Measurements from ENCODE around the gene CLMP. TPM values are rescaled to one million over a fixed set of nuclear protein-coding genes. Genes with fewer than 3 reads are reported as not detected.

The CLMP gene
- total and polyA plus RNA-seq, 2 donors (not counting 1 experiment from before 2014, with no cell fraction given), result 0.01 TPM; not detected in 1

- Histone ChIP-seq H3K4me1 (ENCODE audit: control insufficient read depth in 2 of 2, insufficient read depth in 2 of 2, low read length in 2 of 2) (peaks cover 6 to 14% of the 10 kb centered on the region in 2 donors), H3K9me3 (ENCODE audit: control extremely low read depth in 1 of 3, control insufficient read depth in 2 of 3, insufficient read depth in 1 of 3, low read length in 2 of 3) (no peaks in the 10 kb centered on the region), H3K79me2 (ENCODE audit: control insufficient read depth, insufficient read depth, low read length) (no peaks in the 10 kb centered on the region), H3K4me3 (ENCODE audit: control extremely low read depth in 1 of 5, extremely low read depth in 1 of 5, insufficient read depth in 1 of 5, low read depth in 2 of 5, low read length in 4 of 5) (no peak overlapping the region), H3K27me3 (replicated peaks in 1 of 4; ENCODE audit: control extremely low read depth in 1 of 4, control insufficient read depth in 3 of 4, insufficient read depth in 4 of 4, low read length in 3 of 4) (peaks cover 0 to 37% (median 21%) of the 10 kb centered on the region in 4 experiments), H3K4me2 (replicated peaks; ENCODE audit: low read depth, low read length, poor library complexity, severe bottlenecking) (no peak overlapping the region), H3K36me3 (replicated peaks in 1 of 2; ENCODE audit: control extremely low read depth in 1 of 2, control insufficient read depth in 1 of 2, extremely low read depth in 1 of 2, insufficient read depth in 2 of 2, low read length in 1 of 2) (no peaks in the 10 kb centered on the region), H4K20me1 (ENCODE audit: control insufficient read depth, insufficient read depth, low read length, poor library complexity, severe bottlenecking) (no peaks in the 10 kb centered on the region), H2AFZ (ENCODE audit: insufficient read depth, low read depth, low read length, poor library complexity, severe bottlenecking) (no peak overlapping the region), H3K9ac (ENCODE audit: low read length) (no peak overlapping the region), H3K27ac (ENCODE audit: low read length in 2 of 2) (no peak overlapping the region)
- ChIA-PET CTCF (no interaction called here), POLR2A (no interaction called here)
- Mint-ChIP-seq H3K4me3 (no peak overlapping the region), H3K9me3 (ENCODE audit: insufficient read depth) (no peaks in the 10 kb centered on the region), H3K4me1 (peaks cover 7% of the 10 kb centered on the region), H3K27ac (no peak overlapping the region), H3K27me3 (peaks cover 61% of the 10 kb centered on the region)
- intact Hi-C loops (cut with micrococcal nuclease), result no loop called here
- TF ChIP-seq CTCF (IDR thresholded peaks at IDR 0.05), result no peak
- TF ChIP-seq EZH2 (IDR thresholded peaks at IDR 0.05; ENCODE audit: borderline replicate concordance, insufficient read depth, low read depth, low read length, poor library complexity, severe bottlenecking), result no peak
- ATAC-seq (ENCODE audit: low read depth) (no peak), DNase-seq (no peak)
- 70% methylated on average over 2 of the region's 4 CpGs for WGBS (ENCODE audit: insufficient coverage)
These were observed 2.7 kb upstream of the CLMP start for GRCh38 chr11:123197711-123198110.

- intact Hi-C loops (cut with micrococcal nuclease), result no loop called here
- DNase-seq, result no peak
- Histone ChIP-seq H3K9me3 (ENCODE audit: control extremely low read depth in 1 of 3, control insufficient read depth in 2 of 3, insufficient read depth in 1 of 3, low read length in 2 of 3) (no peaks in the 10 kb centered on the region), H3K4me2 (replicated peaks; ENCODE audit: low read depth, low read length, poor library complexity, severe bottlenecking) (peak overlapping the region; percentile 47), H3K4me1 (ENCODE audit: control insufficient read depth in 2 of 2, insufficient read depth in 2 of 2, low read length in 2 of 2) (peaks cover 6 to 14% of the 10 kb centered on the region in 2 donors), H3K27ac (ENCODE audit: low read length in 2 of 2) (no peak overlapping the region), H3K79me2 (ENCODE audit: control insufficient read depth, insufficient read depth, low read length) (no peaks in the 10 kb centered on the region), H3K9ac (ENCODE audit: low read length) (no peak overlapping the region), H3K4me3 (ENCODE audit: control extremely low read depth in 1 of 5, extremely low read depth in 1 of 5, insufficient read depth in 1 of 5, low read depth in 2 of 5, low read length in 4 of 5) (no peak overlapping the region), H3K27me3 (replicated peaks in 1 of 4; ENCODE audit: control extremely low read depth in 1 of 4, control insufficient read depth in 3 of 4, insufficient read depth in 4 of 4, low read length in 3 of 4) (peaks cover 0 to 40% (median 24%) of the 10 kb centered on the region in 4 experiments), H4K20me1 (ENCODE audit: control insufficient read depth, insufficient read depth, low read length, poor library complexity, severe bottlenecking) (no peaks in the 10 kb centered on the region), H2AFZ (ENCODE audit: insufficient read depth, low read depth, low read length, poor library complexity, severe bottlenecking) (peak overlapping the region; percentile 46), H3K36me3 (replicated peaks in 1 of 2; ENCODE audit: control extremely low read depth in 1 of 2, control insufficient read depth in 1 of 2, extremely low read depth in 1 of 2, insufficient read depth in 2 of 2, low read length in 1 of 2) (no peaks in the 10 kb centered on the region)
- no peaks in the 10 kb centered on the region for H3K9me3 Mint-ChIP-seq (ENCODE audit: insufficient read depth)
- no peak for ATAC-seq (ENCODE audit: low read depth)
- H3K27ac Mint-ChIP-seq, result no peak overlapping the region
- WGBS (ENCODE audit: insufficient coverage), result 16% methylated on average over 34 of the region's 34 CpGs
- ChIA-PET CTCF (no interaction called here), POLR2A (no interaction called here)
- TF ChIP-seq EZH2 (IDR thresholded peaks at IDR 0.05; ENCODE audit: borderline replicate concordance, insufficient read depth, low read depth, low read length, poor library complexity, severe bottlenecking), result no peak
- no peak for TF ChIP-seq CTCF (IDR thresholded peaks at IDR 0.05)
- peaks cover 64% of the 10 kb centered on the region for H3K27me3 Mint-ChIP-seq
- peaks cover 7% of the 10 kb centered on the region for H3K4me1 Mint-ChIP-seq
- H3K4me3 Mint-ChIP-seq, result no peak overlapping the region
These were observed 1.1 kb upstream of the CLMP start for GRCh38 chr11:123196060-123196714.

All from B cell (primary cell).